Thoracic aorta (tissue), 2 donors: Measurements from ENCODE around the gene NFIA. TPM values are rescaled to one million over a fixed set of nuclear protein-coding genes. Genes with fewer than 3 reads are reported as not detected.

Experiments
- ATAC-seq: fragments of 150-250 bp; one replicate; pipeline ENCODE4 v1.8.0; 2017; ENCODE audit warnings: low read depth; ENCODE audit not compliant: insufficient number of reproducible peaks, low FRiP score
- DNase-seq: peaks from one replicate; pipeline ENCODE4 v3.0.0-alpha.2; 2020; ENCODE audit warnings: low spot score
- H3K27ac ChIP-seq, 2 donors: fragments of 200-600 bp; sonication (generic); 1 replicate in 1 of 2; 2 replicates in 1 of 2; pipeline ENCODE4 v1.5.1; 2016; ENCODE audit warnings: mild to moderate bottlenecking in 2 of 2, moderate library complexity in 2 of 2
- H3K27me3 ChIP-seq: fragments of 200-600 bp; sonication (generic); replicated peaks from 2 replicates; pipeline ENCODE4 v1.6.0; 2016; ENCODE audit warnings: mild to moderate bottlenecking; ENCODE audit not compliant: insufficient read depth
- H3K36me3 ChIP-seq: fragments of 200-600 bp; sonication (generic); one replicate; pipeline ENCODE4 v1.5.1; 2016
- H3K4me1 ChIP-seq, 2 donors: fragments of 200-600 bp; sonication (generic); 1 replicate in 1 of 2; 2 replicates in 1 of 2; pipeline versions ENCODE4 v1.5.1 to v1.6.0; 2016; ENCODE audit warnings: low read depth in 2 of 2, mild to moderate bottlenecking in 1 of 2; ENCODE audit not compliant: control insufficient read depth in 1 of 2
- H3K4me3 ChIP-seq: fragments of 200-600 bp; sonication (generic); 2 replicates; pipeline ENCODE4 v1.5.1; 2016; ENCODE audit warnings: mild to moderate bottlenecking
- H3K9me3 ChIP-seq: fragments of 200-600 bp; sonication (generic); 2 replicates; pipeline ENCODE4 v1.5.1; 2016
- total RNA-seq, 2 donors: library from RNA; depleted of rRNA; stranded (reverse); fragments of >200 nt; gene quantifications; one replicate each; pipeline versions ENCODE4 v1.1.0 to v1.2.3, GENCODE V29; 2016
- TF ChIP-seq, protein P1 (sequence below): fragments of 200-600 bp; sonication (generic); IDR thresholded peaks from one replicate; pipeline ENCODE4 v1.5.1; 2019; ENCODE audit warnings: antibody characterized with exemption

Gene NFIA
- total RNA-seq, 2 donors from 2014 or later: 99.8 to 118 TPM

DNA sequence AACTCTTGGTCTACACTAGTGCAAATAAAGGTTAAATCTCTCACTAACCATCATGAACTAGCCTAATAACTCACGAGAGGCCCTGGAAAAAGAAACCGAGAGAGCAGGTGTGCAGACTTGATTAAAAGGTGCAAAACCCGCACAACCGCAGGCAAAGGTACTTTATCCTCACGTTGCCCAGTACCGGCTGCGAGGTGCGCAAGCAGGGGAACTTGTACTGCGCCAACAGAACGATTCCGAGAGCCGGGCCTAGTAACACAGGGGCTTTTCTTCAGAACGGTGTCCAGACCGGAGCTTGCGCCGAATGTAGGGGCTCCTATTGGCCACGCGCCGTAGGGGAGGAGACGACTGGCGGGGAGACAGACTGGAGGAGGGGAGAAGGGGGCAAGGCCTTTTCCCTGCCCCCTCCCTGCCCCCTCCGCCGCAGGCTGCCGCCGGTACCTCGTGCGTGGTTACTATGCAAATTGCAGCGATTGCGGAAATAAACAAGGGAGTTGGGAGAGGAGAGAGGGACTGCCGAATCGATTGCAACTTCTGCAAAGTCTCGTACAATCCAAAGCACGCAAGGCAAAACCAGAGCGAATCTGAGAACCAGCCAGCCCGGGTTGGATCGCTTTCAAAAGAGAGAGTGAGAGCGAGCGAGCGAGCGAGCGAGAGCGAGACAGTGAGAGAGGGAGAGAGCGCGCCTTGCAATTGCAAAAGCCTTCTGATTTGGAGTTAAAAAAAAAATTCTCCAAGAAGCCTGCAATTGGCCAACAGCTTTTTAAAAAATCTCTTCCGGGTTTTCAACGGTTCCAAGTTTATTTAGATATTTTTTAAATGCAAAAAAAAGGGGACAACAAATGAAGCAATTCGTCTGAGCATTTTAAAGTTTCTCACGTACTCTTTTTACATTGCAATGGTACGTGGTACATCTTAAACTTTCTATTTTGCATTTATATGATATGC, 5.4 kb upstream of the NFIA start:
- TF ChIP-seq, protein P1, sequence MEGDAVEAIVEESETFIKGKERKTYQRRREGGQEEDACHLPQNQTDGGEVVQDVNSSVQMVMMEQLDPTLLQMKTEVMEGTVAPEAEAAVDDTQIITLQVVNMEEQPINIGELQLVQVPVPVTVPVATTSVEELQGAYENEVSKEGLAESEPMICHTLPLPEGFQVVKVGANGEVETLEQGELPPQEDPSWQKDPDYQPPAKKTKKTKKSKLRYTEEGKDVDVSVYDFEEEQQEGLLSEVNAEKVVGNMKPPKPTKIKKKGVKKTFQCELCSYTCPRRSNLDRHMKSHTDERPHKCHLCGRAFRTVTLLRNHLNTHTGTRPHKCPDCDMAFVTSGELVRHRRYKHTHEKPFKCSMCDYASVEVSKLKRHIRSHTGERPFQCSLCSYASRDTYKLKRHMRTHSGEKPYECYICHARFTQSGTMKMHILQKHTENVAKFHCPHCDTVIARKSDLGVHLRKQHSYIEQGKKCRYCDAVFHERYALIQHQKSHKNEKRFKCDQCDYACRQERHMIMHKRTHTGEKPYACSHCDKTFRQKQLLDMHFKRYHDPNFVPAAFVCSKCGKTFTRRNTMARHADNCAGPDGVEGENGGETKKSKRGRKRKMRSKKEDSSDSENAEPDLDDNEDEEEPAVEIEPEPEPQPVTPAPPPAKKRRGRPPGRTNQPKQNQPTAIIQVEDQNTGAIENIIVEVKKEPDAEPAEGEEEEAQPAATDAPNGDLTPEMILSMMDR: no peak
- Histone ChIP-seq H3K4me1 (peaks cover 27 to 37% of the 10 kb centered on the region in 2 donors), H3K9me3 (no peaks in the 10 kb centered on the region)

GRCh38 chr1:61077676-61078541, 4.5 kb upstream of the NFIA start:
- no peaks in the 10 kb centered on the region for H3K36me3 ChIP-seq
- no peaks in the 10 kb centered on the region for H3K9me3 ChIP-seq
- TF ChIP-seq, protein P1: no peak
- H3K27ac ChIP-seq: peak overlapping the region; percentile 81 to 83
- peak; percentile 88 for DNase-seq
- H3K27me3 ChIP-seq: no peaks in the 10 kb centered on the region
- H3K4me1 ChIP-seq: peaks cover 27 to 37% of the 10 kb centered on the region in 2 donors
- ATAC-seq: peak; percentile 57
- H3K4me3 ChIP-seq: peak overlapping the region; percentile 77

More for the DNA sequence above, 5.4 kb upstream of the NFIA start:
- H3K4me3 ChIP-seq: peak overlapping the region; percentile 77
- H3K27ac ChIP-seq: peak overlapping the region; percentile 81 to 83
- DNase-seq (no peak), ATAC-seq (peak; percentile 23)
- H3K36me3 ChIP-seq: no peaks in the 10 kb centered on the region
- H3K27me3 ChIP-seq: no peaks in the 10 kb centered on the region

GRCh38 chr1:61078618-61079295, 3.6 kb upstream of the NFIA start:
- no peak for ATAC-seq
- TF ChIP-seq, protein P1: no peak
- H3K4me3 ChIP-seq: peak overlapping the region; percentile 77

GRCh38 chr1:61079296-61079897, 3.0 kb upstream of the NFIA start:
- no peaks in the 10 kb centered on the region for H3K9me3 ChIP-seq
- ATAC-seq (no peak), DNase-seq (no peak)
- no peaks in the 10 kb centered on the region for H3K27me3 ChIP-seq
- H3K36me3 ChIP-seq: no peaks in the 10 kb centered on the region
- H3K27ac ChIP-seq: peak overlapping the region; percentile 83 to 87
- H3K4me3 ChIP-seq: peak overlapping the region; percentile 96
- TF ChIP-seq, protein P1: no peak
- peaks cover 27 to 37% of the 10 kb centered on the region in 2 donors for H3K4me1 ChIP-seq

More at GRCh38 chr1:61078618-61079295, 3.6 kb upstream of the NFIA start:
- Histone ChIP-seq H3K4me1 (peaks cover 27 to 37% of the 10 kb centered on the region in 2 donors), H3K36me3 (no peaks in the 10 kb centered on the region), H3K9me3 (no peaks in the 10 kb centered on the region), H3K27me3 (no peaks in the 10 kb centered on the region), H3K27ac (peak overlapping the region; percentile 81 to 83)
- DNase-seq: no peak
